ENCODE data around the gene PPP4R4.

The PPP4R4 gene

GRCh38 chr14:94177806-94178205 is 3.7 kb downstream of the PPP4R4 start:
- H3K4me3 ChIP-seq (ENCODE audit: low read depth, low read length, poor library complexity, severe bottlenecking), result no peak overlapping the region
- H3K36me3 ChIP-seq (ENCODE audit: insufficient read depth, low read length), result no peaks in the 10 kb centered on the region
- no peaks in the 10 kb centered on the region for H3K9me3 ChIP-seq (ENCODE audit: low read length)
- no peak overlapping the region for H3K4me2 ChIP-seq (ENCODE audit: low read length)
- no peak overlapping the region for H2AFZ ChIP-seq (ENCODE audit: low read length)
- H3F3A ChIP-seq (ENCODE audit: insufficient read depth, low read length), result no peaks in the 10 kb centered on the region
- no peaks in the 10 kb centered on the region for H3K79me2 ChIP-seq (ENCODE audit: insufficient read depth, low read length)
- TF ChIP-seq, protein P1, sequence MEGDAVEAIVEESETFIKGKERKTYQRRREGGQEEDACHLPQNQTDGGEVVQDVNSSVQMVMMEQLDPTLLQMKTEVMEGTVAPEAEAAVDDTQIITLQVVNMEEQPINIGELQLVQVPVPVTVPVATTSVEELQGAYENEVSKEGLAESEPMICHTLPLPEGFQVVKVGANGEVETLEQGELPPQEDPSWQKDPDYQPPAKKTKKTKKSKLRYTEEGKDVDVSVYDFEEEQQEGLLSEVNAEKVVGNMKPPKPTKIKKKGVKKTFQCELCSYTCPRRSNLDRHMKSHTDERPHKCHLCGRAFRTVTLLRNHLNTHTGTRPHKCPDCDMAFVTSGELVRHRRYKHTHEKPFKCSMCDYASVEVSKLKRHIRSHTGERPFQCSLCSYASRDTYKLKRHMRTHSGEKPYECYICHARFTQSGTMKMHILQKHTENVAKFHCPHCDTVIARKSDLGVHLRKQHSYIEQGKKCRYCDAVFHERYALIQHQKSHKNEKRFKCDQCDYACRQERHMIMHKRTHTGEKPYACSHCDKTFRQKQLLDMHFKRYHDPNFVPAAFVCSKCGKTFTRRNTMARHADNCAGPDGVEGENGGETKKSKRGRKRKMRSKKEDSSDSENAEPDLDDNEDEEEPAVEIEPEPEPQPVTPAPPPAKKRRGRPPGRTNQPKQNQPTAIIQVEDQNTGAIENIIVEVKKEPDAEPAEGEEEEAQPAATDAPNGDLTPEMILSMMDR (IDR thresholded peaks at IDR 0.05; ENCODE audit: low read length), result no peak
- TF ChIP-seq EZH2 (IDR thresholded peaks at IDR 0.05; ENCODE audit: borderline replicate concordance, low read length), result no peak
- no peaks in the 10 kb centered on the region for H4K20me1 ChIP-seq (ENCODE audit: insufficient read depth, low read length)
- H3K9ac ChIP-seq (ENCODE audit: low read length), result no peak overlapping the region
- H3K4me1 ChIP-seq (ENCODE audit: insufficient read depth, low read length, severe bottlenecking), result peaks cover 8% of the 10 kb centered on the region
- H3K27ac ChIP-seq (ENCODE audit: low read depth, low read length, poor library complexity, severe bottlenecking), result no peak overlapping the region
- no peaks in the 10 kb centered on the region for H3K9me2 ChIP-seq (ENCODE audit: low read depth, low read length)
- no peaks in the 10 kb centered on the region; the same call in 1 of the 2 replicates for H3K27me3 ChIP-seq (ENCODE audit: insufficient read depth, low read length)

DNA sequence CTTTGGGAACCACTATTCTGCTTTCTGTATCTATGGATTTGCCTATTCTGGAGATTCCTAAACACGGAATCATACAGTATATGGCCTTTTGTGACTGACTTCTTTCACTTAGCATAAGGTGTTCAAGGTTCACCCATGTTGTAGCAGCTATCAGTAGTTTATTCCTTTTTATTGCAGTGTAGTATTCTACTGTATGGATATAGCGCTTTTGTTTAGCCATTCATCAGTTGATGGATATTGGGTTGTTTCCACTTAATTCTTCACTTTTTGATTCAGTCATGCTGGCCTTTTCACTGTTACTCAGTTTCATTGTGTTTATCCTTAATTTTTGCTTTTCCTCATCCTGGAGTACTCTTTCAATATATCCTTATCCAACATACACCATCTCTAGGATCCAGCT is 5.1 kb downstream of the PPP4R4 start:
- Histone ChIP-seq H4K20me1 (ENCODE audit: insufficient read depth, low read length) (no peaks in the 10 kb centered on the region), H3K27ac (ENCODE audit: low read depth, low read length, poor library complexity, severe bottlenecking) (no peak overlapping the region), H2AFZ (ENCODE audit: low read length) (no peak overlapping the region), H3K4me3 (ENCODE audit: low read depth, low read length, poor library complexity, severe bottlenecking) (no peak overlapping the region), H3K9ac (ENCODE audit: low read length) (no peak overlapping the region), H3K79me2 (ENCODE audit: insufficient read depth, low read length) (no peaks in the 10 kb centered on the region), H3K4me2 (ENCODE audit: low read length) (no peak overlapping the region), H3K9me2 (ENCODE audit: low read depth, low read length) (no peaks in the 10 kb centered on the region), H3K9me3 (ENCODE audit: low read length) (no peaks in the 10 kb centered on the region), H3F3A (ENCODE audit: insufficient read depth, low read length) (no peaks in the 10 kb centered on the region), H3K4me1 (ENCODE audit: insufficient read depth, low read length, severe bottlenecking) (no peaks in the 10 kb centered on the region), H3K27me3 (ENCODE audit: insufficient read depth, low read length) (no peaks in the 10 kb centered on the region), H3K36me3 (ENCODE audit: insufficient read depth, low read length) (no peaks in the 10 kb centered on the region)
- TF ChIP-seq EZH2 (IDR thresholded peaks at IDR 0.05; ENCODE audit: borderline replicate concordance, low read length), result no peak
- TF ChIP-seq, protein P1 (IDR thresholded peaks at IDR 0.05; ENCODE audit: low read length), result no peak

- no peak overlapping the region for H3K4me3 ChIP-seq (ENCODE audit: low read depth, low read length, poor library complexity, severe bottlenecking)
- H3K4me2 ChIP-seq (ENCODE audit: low read length), result no peak overlapping the region; the same call in 1 of the 2 replicates
- TF ChIP-seq, protein P1 (IDR thresholded peaks at IDR 0.05; ENCODE audit: low read length), result peak; percentile 69
- no peak for TF ChIP-seq EZH2 (IDR thresholded peaks at IDR 0.05; ENCODE audit: borderline replicate concordance, low read length)
- H3K27ac ChIP-seq (ENCODE audit: low read depth, low read length, poor library complexity, severe bottlenecking), result no peak overlapping the region
- H3F3A ChIP-seq (ENCODE audit: insufficient read depth, low read length), result no peaks in the 10 kb centered on the region
- H3K79me2 ChIP-seq (ENCODE audit: insufficient read depth, low read length), result no peaks in the 10 kb centered on the region
- no peak overlapping the region for H2AFZ ChIP-seq (ENCODE audit: low read length)
- no peaks in the 10 kb centered on the region for H3K36me3 ChIP-seq (ENCODE audit: insufficient read depth, low read length)
- no peak overlapping the region for H3K9ac ChIP-seq (ENCODE audit: low read length)
- H4K20me1 ChIP-seq (ENCODE audit: insufficient read depth, low read length), result no peaks in the 10 kb centered on the region
- H3K4me1 ChIP-seq (ENCODE audit: insufficient read depth, low read length, severe bottlenecking), result no peaks in the 10 kb centered on the region
- no peaks in the 10 kb centered on the region for H3K9me2 ChIP-seq (ENCODE audit: low read depth, low read length)
- H3K9me3 ChIP-seq (ENCODE audit: low read length), result no peaks in the 10 kb centered on the region
- H3K27me3 ChIP-seq (ENCODE audit: insufficient read depth, low read length), result no peaks in the 10 kb centered on the region
Observed at GRCh38 chr14:94180655-94181271, 6.6 kb downstream of the PPP4R4 start.

Data from OCI-LY1 (cell line).